GM20000 (cell line): Measurements from ENCODE around the gene RGS2.

Source experiments
- DNase-seq: peaks from one replicate; pipeline ENCODE4 v3.0.0; 2012; ENCODE audit warnings: low spot score
- TF ChIP-seq, protein P1 (sequence below): IDR thresholded peaks from 2 replicates; pipeline ENCODE4 v1.5.1; 2012; ENCODE audit warnings: mild to moderate bottlenecking, control low read depth; ENCODE audit errors: extremely low read depth, missing control alignments

RGS2 gene

DNA sequence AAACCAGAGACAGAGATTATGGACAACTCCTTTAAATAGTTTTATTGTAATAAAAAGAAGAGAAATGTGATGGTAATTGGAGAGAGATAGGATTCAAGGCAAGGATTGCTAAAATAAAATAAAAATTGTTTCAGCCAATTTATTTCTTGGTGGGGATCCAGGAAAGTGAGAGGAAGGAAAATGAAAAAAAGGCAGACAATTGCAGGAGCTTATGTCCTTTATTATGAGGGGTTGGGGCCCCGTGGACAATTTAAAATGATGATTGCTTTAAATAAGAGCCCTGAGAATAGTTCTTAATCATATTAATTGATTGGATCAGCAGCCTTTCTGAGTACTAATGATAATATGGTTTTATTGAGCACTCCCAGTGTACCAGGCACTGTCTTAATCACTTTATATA lies 40.2 kb downstream of the RGS2 start:
- DNase-seq: no peak
- TF ChIP-seq, protein P1, sequence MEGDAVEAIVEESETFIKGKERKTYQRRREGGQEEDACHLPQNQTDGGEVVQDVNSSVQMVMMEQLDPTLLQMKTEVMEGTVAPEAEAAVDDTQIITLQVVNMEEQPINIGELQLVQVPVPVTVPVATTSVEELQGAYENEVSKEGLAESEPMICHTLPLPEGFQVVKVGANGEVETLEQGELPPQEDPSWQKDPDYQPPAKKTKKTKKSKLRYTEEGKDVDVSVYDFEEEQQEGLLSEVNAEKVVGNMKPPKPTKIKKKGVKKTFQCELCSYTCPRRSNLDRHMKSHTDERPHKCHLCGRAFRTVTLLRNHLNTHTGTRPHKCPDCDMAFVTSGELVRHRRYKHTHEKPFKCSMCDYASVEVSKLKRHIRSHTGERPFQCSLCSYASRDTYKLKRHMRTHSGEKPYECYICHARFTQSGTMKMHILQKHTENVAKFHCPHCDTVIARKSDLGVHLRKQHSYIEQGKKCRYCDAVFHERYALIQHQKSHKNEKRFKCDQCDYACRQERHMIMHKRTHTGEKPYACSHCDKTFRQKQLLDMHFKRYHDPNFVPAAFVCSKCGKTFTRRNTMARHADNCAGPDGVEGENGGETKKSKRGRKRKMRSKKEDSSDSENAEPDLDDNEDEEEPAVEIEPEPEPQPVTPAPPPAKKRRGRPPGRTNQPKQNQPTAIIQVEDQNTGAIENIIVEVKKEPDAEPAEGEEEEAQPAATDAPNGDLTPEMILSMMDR: no peak

DNA sequence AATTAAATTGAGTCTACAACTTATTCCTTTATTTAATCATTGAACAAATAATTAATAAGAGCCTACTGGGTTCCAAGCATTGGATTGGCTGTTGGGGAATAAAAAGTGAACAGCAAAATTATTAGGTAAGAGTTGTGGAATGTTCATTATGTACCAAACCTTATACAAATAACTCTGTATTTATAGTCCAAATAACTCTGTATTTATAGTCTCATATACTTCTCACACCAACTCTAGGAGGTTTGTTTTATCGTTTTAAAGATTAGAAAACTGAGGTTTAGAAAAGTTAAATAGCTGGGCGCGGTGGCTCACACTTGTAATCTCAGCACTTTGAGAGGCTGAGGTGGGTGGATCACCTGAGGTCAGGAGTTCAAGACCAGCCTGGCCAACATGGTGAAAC lies 40.6 kb downstream of the RGS2 start:
- TF ChIP-seq, protein P1: no peak
- no peak for DNase-seq

DNA sequence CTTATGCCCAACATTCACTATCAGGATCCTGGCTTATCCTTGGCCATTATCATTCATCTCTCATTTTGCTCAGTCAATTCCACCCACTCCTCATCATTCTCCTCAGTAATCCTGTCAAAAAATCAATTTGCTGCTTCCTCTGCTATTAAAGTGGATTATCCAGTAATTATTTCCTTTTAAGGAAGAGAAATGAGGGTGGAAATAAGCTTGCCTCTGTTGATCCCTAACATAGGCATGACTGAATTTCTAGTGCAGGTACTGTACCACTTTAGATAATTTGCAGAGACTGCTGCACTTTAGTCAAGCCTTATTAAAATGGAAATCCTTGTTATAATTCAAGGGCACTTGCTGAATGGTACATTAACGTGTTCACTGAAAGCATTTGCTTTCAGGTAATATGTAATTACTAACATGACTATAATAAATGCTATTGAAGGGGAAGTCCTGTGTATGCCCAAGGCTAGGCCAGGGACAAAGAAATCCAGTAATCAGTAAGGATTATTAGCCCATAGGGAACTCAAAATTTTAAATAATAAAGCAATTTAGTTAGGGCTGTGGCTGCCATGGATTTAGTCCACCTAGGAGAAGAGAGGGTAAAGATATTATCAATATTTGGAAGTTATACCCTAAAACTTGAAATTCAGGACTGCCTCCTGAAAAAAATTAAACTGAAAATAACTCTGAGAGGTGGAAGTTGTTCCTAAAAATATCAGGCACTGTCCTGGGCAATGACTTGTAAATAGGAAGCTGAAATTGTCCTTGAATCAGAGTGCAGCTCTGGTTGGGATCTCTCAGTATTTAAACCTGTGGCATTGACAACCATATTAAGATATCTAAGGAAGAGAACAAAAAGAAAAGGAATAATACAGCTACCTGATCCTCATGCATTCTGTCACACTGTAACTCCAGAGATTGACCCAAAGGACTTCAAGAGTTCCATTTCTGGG lies 43.4 kb downstream of the RGS2 start:
- DNase-seq: no peak
- TF ChIP-seq, protein P1: no peak

DNA sequence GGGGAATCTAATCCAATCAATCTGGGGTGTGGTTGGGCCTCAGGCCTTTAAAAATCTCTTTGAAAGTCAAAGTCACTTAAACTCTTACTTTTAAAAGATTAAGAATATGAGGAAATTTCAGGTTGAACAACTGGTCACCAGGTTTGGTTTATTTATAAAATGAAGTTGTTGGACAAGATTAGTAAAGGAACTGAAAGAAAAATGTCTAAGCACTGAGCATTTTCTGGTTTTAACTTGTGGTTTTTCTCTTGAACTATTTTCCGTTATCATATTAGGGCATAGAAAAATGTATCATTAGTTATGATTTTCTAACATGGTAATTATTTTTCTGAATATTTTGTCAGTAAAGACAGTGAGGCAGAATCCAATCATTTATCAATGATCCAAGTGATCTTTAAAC lies 49.6 kb downstream of the RGS2 start:
- DNase-seq: no peak
- TF ChIP-seq, protein P1: no peak

DNA sequence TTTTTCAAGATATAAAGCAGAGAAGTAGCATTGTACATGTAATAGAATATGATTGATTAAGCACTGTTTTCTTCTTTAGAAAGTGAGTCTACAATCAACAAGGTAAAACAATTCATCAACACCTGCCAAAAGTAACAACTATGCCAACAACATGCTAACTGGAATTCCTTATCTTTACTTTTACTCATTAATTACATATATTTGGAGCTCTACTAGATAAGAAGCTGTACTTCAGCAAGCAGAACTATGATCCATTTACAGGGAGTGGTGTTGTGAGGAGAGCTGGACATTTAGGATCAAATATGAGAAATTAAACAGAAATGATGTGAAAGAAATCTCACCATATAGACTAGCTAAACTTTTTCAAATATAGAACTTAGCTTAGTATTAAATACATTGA lies 51.0 kb downstream of the RGS2 start:
- TF ChIP-seq, protein P1: no peak
- no peak for DNase-seq

DNA sequence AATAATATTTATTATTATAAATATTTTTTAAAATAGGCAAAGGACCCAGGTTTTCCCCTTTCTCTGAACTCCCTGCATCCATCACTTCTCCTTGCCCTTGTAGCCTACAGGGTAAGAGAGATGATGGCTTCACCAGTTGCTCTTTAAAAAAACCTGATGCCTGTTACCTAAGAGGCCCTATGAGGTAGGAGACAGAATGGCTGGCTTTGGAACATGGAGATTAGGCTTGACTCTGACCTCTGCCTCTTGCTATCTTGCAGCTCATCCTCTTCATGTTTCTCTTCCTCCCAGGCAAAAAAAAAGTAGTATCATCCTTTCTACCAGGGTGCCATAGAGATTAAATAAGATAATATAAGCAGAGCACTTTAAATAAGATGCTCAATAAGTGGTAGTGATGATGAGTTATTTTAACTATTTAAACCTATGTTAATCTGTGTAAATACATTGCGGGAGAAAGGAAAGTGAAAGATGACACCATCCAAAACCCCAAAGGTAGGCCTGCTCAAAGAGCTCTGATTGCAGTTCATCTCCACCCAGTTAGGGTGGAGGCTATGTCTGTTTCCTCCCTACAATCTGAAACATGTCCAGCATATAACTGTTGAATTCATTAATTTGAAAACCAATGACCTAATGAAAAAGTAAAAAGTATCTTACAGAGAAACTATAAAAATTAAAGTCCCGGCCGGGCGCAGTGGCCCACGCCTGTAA lies 51.8 kb downstream of the RGS2 start:
- TF ChIP-seq, protein P1: no peak
- no peak for DNase-seq

DNA sequence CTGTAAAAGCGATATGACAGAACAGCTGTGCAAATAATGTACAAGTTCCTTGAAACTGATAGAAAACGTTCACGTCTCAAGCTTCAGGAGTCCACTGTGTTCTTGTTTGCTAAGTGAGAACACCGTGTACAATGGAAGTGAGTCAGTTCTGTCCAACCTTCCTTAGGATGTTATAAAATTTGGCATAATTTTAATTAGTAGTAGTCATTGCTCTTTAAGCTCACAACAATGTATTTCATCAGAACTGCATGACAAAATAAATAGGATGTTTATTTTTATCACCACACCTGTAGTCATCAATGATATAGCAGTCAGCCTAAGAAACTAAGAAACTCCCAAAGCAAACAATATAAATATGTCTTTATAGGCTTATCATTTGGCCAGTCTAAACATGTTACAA lies 53.0 kb downstream of the RGS2 start:
- TF ChIP-seq, protein P1: no peak
- DNase-seq: no peak
